Stimulated activated CD8-positive, alpha-beta memory T cell treated with anti-CD3 and anti-CD28 coated beads, Interleukin-12 subunit alpha, Interleukin-12 subunit beta, amount 100 ng/mL, for 1 hour (primary cell): ENCODE data around the gene SAXO2.
"Not testable (repeated sequence)": the region's sequence is repeated elsewhere in the genome, so short reads cannot be mapped to it uniquely, and the experiment has no call there.

Source experiments
- DNase-seq: peaks from one replicate; pipeline ENCODE4 v3.0.0-alpha.2; 2020; ENCODE audit warnings: low read depth

The SAXO2 gene

GRCh38 chr15:82288202-82288601 lies 25.6 kb downstream of the SAXO2 start:
- not testable (repeated sequence) for DNase-seq

GRCh38 chr15:82292271-82292670 lies 29.7 kb downstream of the SAXO2 start:
- DNase-seq = no peak

- DNase-seq = no peak
These were observed 31.6 kb downstream of the SAXO2 start for GRCh38 chr15:82294061-82294690.

GRCh38 chr15:82297546-82297945 lies 34.9 kb downstream of the SAXO2 start:
- DNase-seq = no peak

- DNase-seq = no peak
These were observed 35.4 kb downstream of the SAXO2 start for GRCh38 chr15:82298032-82298431.

- DNase-seq = no peak
These were observed 35.9 kb downstream of the SAXO2 start for GRCh38 chr15:82298520-82298919.

- not testable (repeated sequence) for DNase-seq
These were observed 36.9 kb downstream of the SAXO2 start for GRCh38 chr15:82299511-82299914.

GRCh38 chr15:82300326-82300725 lies 37.7 kb downstream of the SAXO2 start:
- DNase-seq = not testable (repeated sequence)

- no peak for DNase-seq
These were observed 38.3 kb downstream of the SAXO2 start for GRCh38 chr15:82300883-82301282.

GRCh38 chr15:82301296-82302016 lies 38.8 kb downstream of the SAXO2 start:
- DNase-seq = no peak

- no peak for DNase-seq
These were observed 41.5 kb downstream of the SAXO2 start for GRCh38 chr15:82303956-82304777.

- no peak for DNase-seq
These were observed 42.1 kb downstream of the SAXO2 start for GRCh38 chr15:82304778-82305090.

- DNase-seq = no peak
These were observed 43.0 kb downstream of the SAXO2 start for GRCh38 chr15:82305621-82306048.

- DNase-seq = no peak
These were observed 44.4 kb downstream of the SAXO2 start for GRCh38 chr15:82306791-82307713.

GRCh38 chr15:82307714-82308081 lies 45.1 kb downstream of the SAXO2 start:
- DNase-seq = no peak

GRCh38 chr15:82309802-82310201 lies 47.2 kb downstream of the SAXO2 start:
- no peak for DNase-seq

GRCh38 chr15:82311321-82311720 lies 48.7 kb downstream of the SAXO2 start:
- not testable (repeated sequence) for DNase-seq

GRCh38 chr15:82312586-82313349 lies 50.1 kb downstream of the SAXO2 start:
- DNase-seq = no peak

- DNase-seq = no peak
These were observed 50.8 kb downstream of the SAXO2 start for GRCh38 chr15:82313446-82313845.

GRCh38 chr15:82313951-82314768 lies 51.5 kb downstream of the SAXO2 start:
- not testable (repeated sequence) for DNase-seq
